ENCODE results near the gene ADAD2. TPM values are rescaled to one million over a fixed set of nuclear protein-coding genes. Genes with fewer than 3 reads are reported as not detected.

ADAD2 gene
- total RNA-seq, 1 donor from 2014 or later, result not detected

DNA sequence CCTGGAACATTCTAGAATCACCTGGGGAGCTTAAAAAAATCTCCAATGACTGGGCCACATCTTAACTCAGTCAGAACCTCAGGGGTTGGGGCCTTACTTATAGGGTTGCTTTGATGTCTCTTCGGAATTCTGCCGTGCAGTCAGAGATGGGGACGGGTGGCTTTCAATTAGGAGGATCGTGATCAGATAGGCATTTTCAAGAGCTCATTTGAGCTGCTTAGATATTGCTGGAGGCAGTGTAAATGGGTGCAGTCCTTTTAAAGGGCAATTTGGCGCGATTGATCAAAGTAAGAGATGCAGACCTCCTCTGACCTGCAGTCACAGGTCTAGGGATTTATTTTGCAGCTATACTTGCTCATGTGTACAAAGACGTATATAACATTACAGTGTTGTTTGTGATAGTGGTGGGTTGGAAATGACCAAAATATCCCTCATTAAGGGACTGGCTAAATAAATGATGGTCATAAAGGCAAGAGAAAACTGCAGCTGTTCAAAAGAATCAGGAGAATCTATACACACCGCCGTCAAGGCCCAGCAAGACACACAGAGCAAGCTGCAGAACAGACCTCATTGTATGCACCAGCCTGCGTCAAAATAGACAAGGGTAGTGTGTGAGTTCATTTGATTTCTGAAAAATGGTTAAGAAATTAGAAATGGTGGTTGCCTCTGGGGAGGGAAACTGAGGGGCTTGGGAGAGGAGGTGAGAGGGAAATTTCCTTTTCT, 55.2 kb downstream of the ADAD2 start:
- intact Hi-C loops (cut with micrococcal nuclease), result no loop called here

DNA sequence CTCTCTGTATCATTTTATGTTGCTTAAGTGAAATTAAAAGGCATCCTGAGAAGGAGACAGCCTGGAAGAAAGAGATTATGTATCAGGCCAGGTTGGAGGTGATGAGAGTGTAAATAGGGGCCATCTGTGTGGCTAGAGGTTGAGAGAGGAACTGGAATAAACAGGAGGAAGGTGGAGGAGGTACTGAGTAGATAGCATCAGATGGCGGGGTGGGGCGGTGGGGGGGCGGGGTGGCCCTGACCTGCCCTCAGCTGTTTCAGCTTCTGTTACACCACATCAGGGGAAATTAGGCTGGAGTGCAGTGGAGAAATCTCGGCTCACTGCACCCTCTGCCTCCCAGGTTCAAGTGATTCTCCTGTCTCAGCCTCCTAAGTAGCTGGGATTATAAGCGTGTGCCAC, 55.7 kb downstream of the ADAD2 start:
- intact Hi-C loops (cut with micrococcal nuclease), result no loop called here

Other genes with a start within 250 kb of the ADAD2 start
- gene OSGIN1, start 237.9 kb upstream of the ADAD2 start, total RNA-seq, result 0.24 and 0.51 TPM in 2 replicates
- gene NECAB2, start 222.9 kb upstream of the ADAD2 start, total RNA-seq, result not detected in 2 replicates
- gene SLC38A8, start 148.4 kb upstream of the ADAD2 start, total RNA-seq, result not detected in 2 replicates
- gene MBTPS1, start 74.2 kb upstream of the ADAD2 start, total RNA-seq, result 58.2 and 65.7 TPM in 2 replicates
- 9.8 and 12.2 TPM in 2 replicates for gene HSDL1, start 46.0 kb upstream of the ADAD2 start, total RNA-seq
- gene DNAAF1, start 45.8 kb upstream of the ADAD2 start, total RNA-seq, result not detected in 2 replicates
- gene TAF1C, start 4.1 kb upstream of the ADAD2 start, total RNA-seq, result 57.4 and 62.5 TPM in 2 replicates
- gene KCNG4, start 48.9 kb downstream of the ADAD2 start, total RNA-seq, result not detected in 2 replicates
- not detected in 2 replicates for gene WFDC1, start 103.7 kb downstream of the ADAD2 start, total RNA-seq
- gene ATP2C2, start 177.4 kb downstream of the ADAD2 start, total RNA-seq, result not detected in 2 replicates

All from T-helper 1 cell treated with Interleukin-12 subunit alpha and Interleukin-12 subunit beta and Interleukin-4 antibody, amounts not matched to agents 30 ng/mL and 1 ng/mL, for 36 hours (primary cell).